ENCODE measurements around the gene TSPAN3. TPM values are rescaled to one million over a fixed set of nuclear protein-coding genes. Genes with fewer than 3 reads are reported as not detected.
A peak's percentile ranks its signal among the peaks of the same experiment; 100 is the strongest.

TSPAN3 gene
- total RNA-seq, 1 experiment from 2014 or later = 84.9 TPM

DNA sequence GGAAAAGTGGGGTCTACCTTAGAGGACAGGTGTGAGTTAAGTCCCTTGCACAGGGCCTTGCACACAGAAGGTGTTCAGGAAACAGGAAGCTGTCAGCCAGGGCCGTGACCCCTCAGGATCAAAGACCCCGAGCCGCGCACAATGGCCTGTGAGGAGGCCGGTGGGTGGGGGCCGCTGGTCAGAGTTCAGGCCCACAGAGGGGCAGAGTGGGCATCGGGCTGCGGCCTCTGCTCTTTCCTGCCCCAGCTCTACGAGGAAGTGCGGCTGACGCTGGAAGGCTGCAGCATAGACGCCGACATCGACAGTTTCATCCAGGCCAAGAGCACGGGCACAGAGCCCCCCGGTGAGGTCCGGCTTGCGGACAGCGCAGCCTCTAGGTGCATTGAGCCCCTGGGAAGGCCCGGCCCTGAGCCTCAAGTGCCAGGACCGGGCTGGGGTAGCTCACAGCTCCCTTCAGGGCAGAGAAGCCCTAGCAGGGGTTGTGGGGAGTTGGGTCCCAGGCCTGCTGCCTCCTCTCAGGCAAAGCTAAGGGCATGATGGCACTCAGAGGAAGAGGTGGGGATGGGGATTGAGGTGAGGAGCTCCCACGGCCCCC is 38.8 kb downstream of the TSPAN3 start:
- POLR2A ChIA-PET = no interaction called here
- H3K4me3 Mint-ChIP-seq = no peak overlapping the region
- no peak overlapping the region for H3K27ac Mint-ChIP-seq
- ATAC-seq (no peak), DNase-seq (ENCODE audit: low spot score) (peak; percentile 13)
- TF ChIP-seq, protein P1, sequence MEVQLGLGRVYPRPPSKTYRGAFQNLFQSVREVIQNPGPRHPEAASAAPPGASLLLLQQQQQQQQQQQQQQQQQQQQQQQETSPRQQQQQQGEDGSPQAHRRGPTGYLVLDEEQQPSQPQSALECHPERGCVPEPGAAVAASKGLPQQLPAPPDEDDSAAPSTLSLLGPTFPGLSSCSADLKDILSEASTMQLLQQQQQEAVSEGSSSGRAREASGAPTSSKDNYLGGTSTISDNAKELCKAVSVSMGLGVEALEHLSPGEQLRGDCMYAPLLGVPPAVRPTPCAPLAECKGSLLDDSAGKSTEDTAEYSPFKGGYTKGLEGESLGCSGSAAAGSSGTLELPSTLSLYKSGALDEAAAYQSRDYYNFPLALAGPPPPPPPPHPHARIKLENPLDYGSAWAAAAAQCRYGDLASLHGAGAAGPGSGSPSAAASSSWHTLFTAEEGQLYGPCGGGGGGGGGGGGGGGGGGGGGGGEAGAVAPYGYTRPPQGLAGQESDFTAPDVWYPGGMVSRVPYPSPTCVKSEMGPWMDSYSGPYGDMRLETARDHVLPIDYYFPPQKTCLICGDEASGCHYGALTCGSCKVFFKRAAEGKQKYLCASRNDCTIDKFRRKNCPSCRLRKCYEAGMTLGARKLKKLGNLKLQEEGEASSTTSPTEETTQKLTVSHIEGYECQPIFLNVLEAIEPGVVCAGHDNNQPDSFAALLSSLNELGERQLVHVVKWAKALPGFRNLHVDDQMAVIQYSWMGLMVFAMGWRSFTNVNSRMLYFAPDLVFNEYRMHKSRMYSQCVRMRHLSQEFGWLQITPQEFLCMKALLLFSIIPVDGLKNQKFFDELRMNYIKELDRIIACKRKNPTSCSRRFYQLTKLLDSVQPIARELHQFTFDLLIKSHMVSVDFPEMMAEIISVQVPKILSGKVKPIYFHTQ (CRISPR knock-in tag; IDR thresholded peaks at IDR 0.05) = no peak
- no peak for TF ChIP-seq GRHL2 (CRISPR knock-in tag; IDR thresholded peaks at IDR 0.05; ENCODE audit: insufficient replicate concordance, severe bottlenecking)
- TF ChIP-seq, protein P2, sequence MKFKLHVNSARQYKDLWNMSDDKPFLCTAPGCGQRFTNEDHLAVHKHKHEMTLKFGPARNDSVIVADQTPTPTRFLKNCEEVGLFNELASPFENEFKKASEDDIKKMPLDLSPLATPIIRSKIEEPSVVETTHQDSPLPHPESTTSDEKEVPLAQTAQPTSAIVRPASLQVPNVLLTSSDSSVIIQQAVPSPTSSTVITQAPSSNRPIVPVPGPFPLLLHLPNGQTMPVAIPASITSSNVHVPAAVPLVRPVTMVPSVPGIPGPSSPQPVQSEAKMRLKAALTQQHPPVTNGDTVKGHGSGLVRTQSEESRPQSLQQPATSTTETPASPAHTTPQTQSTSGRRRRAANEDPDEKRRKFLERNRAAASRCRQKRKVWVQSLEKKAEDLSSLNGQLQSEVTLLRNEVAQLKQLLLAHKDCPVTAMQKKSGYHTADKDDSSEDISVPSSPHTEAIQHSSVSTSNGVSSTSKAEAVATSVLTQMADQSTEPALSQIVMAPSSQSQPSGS (CRISPR knock-in tag; IDR thresholded peaks at IDR 0.05; ENCODE audit: borderline replicate concordance, low read depth) = no peak
- TF ChIP-seq, protein P3, sequence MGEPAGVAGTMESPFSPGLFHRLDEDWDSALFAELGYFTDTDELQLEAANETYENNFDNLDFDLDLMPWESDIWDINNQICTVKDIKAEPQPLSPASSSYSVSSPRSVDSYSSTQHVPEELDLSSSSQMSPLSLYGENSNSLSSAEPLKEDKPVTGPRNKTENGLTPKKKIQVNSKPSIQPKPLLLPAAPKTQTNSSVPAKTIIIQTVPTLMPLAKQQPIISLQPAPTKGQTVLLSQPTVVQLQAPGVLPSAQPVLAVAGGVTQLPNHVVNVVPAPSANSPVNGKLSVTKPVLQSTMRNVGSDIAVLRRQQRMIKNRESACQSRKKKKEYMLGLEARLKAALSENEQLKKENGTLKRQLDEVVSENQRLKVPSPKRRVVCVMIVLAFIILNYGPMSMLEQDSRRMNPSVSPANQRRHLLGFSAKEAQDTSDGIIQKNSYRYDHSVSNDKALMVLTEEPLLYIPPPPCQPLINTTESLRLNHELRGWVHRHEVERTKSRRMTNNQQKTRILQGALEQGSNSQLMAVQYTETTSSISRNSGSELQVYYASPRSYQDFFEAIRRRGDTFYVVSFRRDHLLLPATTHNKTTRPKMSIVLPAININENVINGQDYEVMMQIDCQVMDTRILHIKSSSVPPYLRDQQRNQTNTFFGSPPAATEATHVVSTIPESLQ (CRISPR knock-in tag; IDR thresholded peaks at IDR 0.05) = no peak
- TF ChIP-seq ZSCAN18 (CRISPR knock-in tag; IDR thresholded peaks at IDR 0.05) = no peak
- no peak for TF ChIP-seq E2F4 (CRISPR knock-in tag; IDR thresholded peaks at IDR 0.05; ENCODE audit: borderline replicate concordance, low read depth)
- TF ChIP-seq, protein P4, sequence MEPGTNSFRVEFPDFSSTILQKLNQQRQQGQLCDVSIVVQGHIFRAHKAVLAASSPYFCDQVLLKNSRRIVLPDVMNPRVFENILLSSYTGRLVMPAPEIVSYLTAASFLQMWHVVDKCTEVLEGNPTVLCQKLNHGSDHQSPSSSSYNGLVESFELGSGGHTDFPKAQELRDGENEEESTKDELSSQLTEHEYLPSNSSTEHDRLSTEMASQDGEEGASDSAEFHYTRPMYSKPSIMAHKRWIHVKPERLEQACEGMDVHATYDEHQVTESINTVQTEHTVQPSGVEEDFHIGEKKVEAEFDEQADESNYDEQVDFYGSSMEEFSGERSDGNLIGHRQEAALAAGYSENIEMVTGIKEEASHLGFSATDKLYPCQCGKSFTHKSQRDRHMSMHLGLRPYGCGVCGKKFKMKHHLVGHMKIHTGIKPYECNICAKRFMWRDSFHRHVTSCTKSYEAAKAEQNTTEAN (CRISPR knock-in tag; IDR thresholded peaks at IDR 0.05) = no peak
- TF ChIP-seq, protein P5, sequence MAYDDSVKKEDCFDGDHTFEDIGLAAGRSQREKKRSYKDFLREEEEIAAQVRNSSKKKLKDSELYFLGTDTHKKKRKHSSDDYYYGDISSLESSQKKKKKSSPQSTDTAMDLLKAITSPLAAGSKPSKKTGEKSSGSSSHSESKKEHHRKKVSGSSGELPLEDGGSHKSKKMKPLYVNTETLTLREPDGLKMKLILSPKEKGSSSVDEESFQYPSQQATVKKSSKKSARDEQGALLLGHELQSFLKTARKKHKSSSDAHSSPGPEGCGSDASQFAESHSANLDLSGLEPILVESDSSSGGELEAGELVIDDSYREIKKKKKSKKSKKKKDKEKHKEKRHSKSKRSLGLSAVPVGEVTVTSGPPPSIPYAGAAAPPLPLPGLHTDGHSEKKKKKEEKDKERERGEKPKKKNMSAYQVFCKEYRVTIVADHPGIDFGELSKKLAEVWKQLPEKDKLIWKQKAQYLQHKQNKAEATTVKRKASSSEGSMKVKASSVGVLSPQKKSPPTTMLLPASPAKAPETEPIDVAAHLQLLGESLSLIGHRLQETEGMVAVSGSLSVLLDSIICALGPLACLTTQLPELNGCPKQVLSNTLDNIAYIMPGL (CRISPR knock-in tag; IDR thresholded peaks at IDR 0.05) = no peak
- no peak for TF ChIP-seq ZNF138 (CRISPR knock-in tag; conservative IDR thresholded peaks at IDR 0.05)
- TF ChIP-seq HMGA2 (CRISPR knock-in tag; IDR thresholded peaks at IDR 0.05) = no peak
- TF ChIP-seq SOX15 (CRISPR knock-in tag; IDR thresholded peaks at IDR 0.05) = no peak
- no peak for TF ChIP-seq TEAD1 (CRISPR knock-in tag; IDR thresholded peaks at IDR 0.05)
- TF ChIP-seq FOXJ3 (CRISPR knock-in tag; IDR thresholded peaks at IDR 0.05; ENCODE audit: borderline replicate concordance) = no peak
- TF ChIP-seq, protein P6, sequence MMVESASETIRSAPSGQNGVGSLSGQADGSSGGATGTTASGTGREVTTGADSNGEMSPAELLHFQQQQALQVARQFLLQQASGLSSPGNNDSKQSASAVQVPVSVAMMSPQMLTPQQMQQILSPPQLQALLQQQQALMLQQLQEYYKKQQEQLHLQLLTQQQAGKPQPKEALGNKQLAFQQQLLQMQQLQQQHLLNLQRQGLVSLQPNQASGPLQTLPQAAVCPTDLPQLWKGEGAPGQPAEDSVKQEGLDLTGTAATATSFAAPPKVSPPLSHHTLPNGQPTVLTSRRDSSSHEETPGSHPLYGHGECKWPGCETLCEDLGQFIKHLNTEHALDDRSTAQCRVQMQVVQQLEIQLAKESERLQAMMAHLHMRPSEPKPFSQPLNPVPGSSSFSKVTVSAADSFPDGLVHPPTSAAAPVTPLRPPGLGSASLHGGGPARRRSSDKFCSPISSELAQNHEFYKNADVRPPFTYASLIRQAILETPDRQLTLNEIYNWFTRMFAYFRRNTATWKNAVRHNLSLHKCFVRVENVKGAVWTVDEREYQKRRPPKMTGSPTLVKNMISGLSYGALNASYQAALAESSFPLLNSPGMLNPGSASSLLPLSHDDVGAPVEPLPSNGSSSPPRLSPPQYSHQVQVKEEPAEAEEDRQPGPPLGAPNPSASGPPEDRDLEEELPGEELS (CRISPR knock-in tag; IDR thresholded peaks at IDR 0.05) = no peak
- peaks cover 13% of the 10 kb centered on the region for H3K4me1 Mint-ChIP-seq
- H3K36me3 Mint-ChIP-seq = peaks cover 11% of the 10 kb centered on the region
- H3K9me3 Mint-ChIP-seq = peaks cover 2% of the 10 kb centered on the region; the same call in 1 of the 2 replicates
- CTCF ChIA-PET = interaction anchor here (0.6 to 6.3 kb wide), 4 partner anchors 7 to 511 kb away, joined by 3 to 57 read pairs (median 4); no protein-coding TSS in a partner anchor
- H3K27me3 Mint-ChIP-seq (ENCODE audit: low read depth) = peaks cover 13% of the 10 kb centered on the region

Data from WTC11 (cell line).